BLaER1 treated with 17β-estradiol and CSF1 and Interleukin-3, amounts not matched to agents 10 nM and 100 nM (cell line): Measurements from ENCODE around the gene ZNF717.
"Not testable (repeated sequence)": the region's sequence is repeated elsewhere in the genome, so short reads cannot be mapped to it uniquely, and the experiment has no call there.

Source experiments
- H3K27ac ChIP-seq, 11 experiments: shearing (Covaris generic); formaldehyde crosslinking; 2 replicates each; pipeline ENCODE4 v1.8.1; 2022
- H3K27me3 ChIP-seq, 11 experiments: shearing (Covaris generic); formaldehyde crosslinking; 2 replicates each; pipeline ENCODE4 v1.8.1; 2022
- H3K36me3 ChIP-seq, 11 experiments: shearing (Covaris generic); formaldehyde crosslinking; 2 replicates each; pipeline ENCODE4 v1.8.1; 2022
- H3K4me1 ChIP-seq, 10 experiments: shearing (Covaris generic); formaldehyde crosslinking; 2 replicates each; pipeline ENCODE4 v1.8.1; 2022
- H3K4me2 ChIP-seq, 11 experiments: shearing (Covaris generic); formaldehyde crosslinking; 2 replicates each; pipeline ENCODE4 v1.8.1; 2022
- H3K4me3 ChIP-seq, 10 experiments: shearing (Covaris generic); formaldehyde crosslinking; 2 replicates each; pipeline ENCODE4 v1.8.1; 2022
- H3K9ac ChIP-seq, 11 experiments: shearing (Covaris generic); formaldehyde crosslinking; 2 replicates each; pipeline ENCODE4 v1.8.1; 2022
- H3K9me3 ChIP-seq, 11 experiments: shearing (Covaris generic); formaldehyde crosslinking; replicated peaks in 1 of 11; 2 replicates each; pipeline ENCODE4 v1.8.1; 2022
- H4K20me1 ChIP-seq, 11 experiments: shearing (Covaris generic); formaldehyde crosslinking; 2 replicates each; pipeline ENCODE4 v1.8.1; 2022
- Cebpa-rat ChIP-seq, 11 experiments: shearing (Covaris generic); IDR thresholded peaks; 2 replicates each; pipeline ENCODE4 v1.8.1; 2022

The ZNF717 gene

DNA sequence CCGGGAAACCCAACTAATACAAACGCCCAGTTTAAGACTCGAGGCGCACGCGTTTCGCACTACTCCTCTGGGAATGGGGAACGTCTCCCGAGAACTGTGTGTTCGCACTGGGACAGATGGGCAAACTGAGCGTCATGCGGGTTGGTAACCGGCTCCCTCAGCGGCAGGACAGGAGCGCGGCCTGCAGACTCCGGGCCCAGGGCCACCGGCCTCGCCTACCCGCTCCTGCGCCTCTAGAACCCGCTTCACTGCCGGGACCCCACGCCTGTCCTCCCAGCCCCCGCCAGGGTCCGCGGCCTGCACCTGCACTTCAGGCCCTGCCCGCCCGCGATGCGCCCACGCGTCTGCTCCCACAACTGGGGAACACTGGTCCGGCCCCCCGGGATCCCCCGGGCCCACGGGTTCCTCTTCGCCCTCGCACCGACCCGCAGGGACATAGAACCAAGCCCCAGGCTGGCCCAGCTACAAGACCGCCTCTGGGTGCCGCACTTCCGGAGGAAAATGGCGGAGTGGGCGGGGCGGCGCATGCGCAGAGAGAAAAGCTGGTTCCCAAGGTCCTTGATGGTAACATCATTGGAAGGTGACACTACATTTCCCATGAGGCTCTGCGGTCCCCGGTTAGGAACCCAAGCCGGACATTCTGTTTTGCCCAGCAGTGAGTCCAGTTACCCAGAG lies at the start of gene ZNF717:
Gene ZNF717, minus strand, starts transcription at position 469 of the 675 bp plus-strand sequence. CDS start 2,187 bp downstream, outside the sequence.
- H3K4me3 ChIP-seq: peak within 1 kb of the TSS; percentile 45 to 67 (median 56)

DNA sequence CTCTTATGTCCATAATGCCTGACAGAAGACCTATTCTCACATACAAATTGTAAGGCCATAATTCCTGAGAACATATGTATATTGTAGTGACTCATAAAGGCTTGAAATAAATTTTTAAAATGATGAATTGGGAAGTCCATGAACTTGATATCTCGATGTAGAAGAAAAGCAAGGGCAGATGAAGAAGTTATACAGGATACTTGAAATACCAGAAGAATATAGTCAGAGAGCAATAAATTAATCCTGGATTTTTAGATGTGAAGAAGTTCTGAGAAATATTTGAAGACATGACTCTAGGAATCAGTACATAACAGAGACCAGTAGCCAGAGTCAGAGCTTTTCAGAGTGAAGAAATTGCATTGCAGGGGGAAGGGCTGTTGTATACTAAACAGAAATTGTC lies 45.7 kb upstream of the ZNF717 start:
- H3K36me3 ChIP-seq, H4K20me1 ChIP-seq, H3K4me2 ChIP-seq, H3K9ac ChIP-seq, H3K27ac ChIP-seq, H3K27me3 ChIP-seq, H3K4me3 ChIP-seq, H3K4me1 ChIP-seq, H3K9me3 ChIP-seq: not testable (repeated sequence)

More for the DNA sequence above, at the start of gene ZNF717:
- H3K27ac ChIP-seq: peak within 1 kb of the TSS in 10 of 11 experiments; percentile 32 to 66 (median 57); a peak in 16 of 22 replicates
- H3K9me3 ChIP-seq: peaks cover 21 to 55% (median 36%) of the 10 kb centered on the region in 11 experiments
- not testable (repeated sequence) for H3K4me1 ChIP-seq, H3K27me3 ChIP-seq, H4K20me1 ChIP-seq, H3K36me3 ChIP-seq
- H3K4me2 ChIP-seq: peak within 1 kb of the TSS in 10 of 11 experiments; percentile 7 to 37 (median 20); a peak in 6 of 22 replicates
- H3K9ac ChIP-seq: peak within 1 kb of the TSS in 10 of 11 experiments; percentile 37 to 70 (median 58); a peak in 17 of 22 replicates

DNA sequence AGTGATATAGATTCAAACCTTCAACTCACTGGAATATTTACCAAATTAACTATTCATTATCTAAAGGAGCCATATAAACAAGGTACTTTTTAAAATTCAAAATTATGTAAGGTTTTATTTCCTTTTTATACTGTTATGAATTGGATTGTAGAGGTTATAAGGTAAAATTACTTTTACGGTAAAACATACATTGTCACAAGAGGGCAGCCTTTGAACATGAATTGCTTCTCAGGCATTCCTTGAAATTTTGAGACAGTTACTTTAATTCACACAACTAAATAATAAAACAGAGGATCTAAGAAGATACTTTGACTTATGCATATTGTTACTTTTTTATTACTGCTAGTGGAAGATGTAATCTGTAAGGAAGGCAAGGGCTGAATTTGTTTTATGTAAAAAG lies 32.7 kb upstream of the ZNF717 start:
- not testable (repeated sequence) for H3K27me3 ChIP-seq, H3K4me3 ChIP-seq, H3K27ac ChIP-seq, H4K20me1 ChIP-seq, H3K4me1 ChIP-seq, H3K9ac ChIP-seq, H3K9me3 ChIP-seq, H3K4me2 ChIP-seq, H3K36me3 ChIP-seq

DNA sequence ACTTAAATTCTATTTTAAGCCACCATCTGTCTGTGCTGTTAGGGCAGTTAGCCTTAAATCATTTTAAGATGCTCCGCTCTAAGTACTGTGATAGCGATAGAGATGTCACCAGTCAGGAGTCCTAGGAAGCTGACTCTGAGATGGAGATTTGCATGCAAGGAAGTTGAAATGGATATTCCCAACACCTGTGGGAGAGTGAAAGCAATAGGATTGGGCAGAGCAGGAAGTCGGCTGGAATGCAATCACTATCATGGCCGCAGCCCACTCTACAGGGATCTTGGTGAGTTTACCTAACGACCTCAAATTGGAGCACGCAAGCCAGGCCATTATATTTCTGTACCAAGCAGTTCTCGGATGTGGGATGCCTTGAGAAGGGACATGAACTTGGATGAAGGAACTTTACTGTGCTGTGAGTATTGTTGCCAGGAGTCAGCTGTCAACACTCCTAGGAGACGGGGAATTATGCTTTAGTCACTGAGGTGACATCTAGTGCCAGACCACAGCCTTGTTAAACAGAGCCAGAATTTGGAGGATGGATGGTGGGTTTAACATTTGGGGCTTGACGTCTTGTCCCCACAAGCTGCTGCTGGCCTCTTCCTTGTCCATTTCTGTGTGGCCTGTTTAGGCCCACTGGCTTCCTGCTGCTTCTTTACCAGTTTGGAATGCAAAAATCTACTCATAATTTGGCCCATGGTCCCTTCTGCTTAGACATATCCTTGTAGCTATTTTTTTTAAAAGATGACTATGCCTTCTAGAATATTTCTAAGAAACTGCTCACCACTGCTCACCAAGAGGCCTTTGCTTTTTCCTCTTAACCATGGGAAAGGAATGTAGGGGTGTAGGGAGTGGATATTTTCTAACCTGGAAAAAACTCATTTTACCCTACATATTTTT lies 31.2 kb upstream of the ZNF717 start:
- H3K27me3 ChIP-seq, H3K36me3 ChIP-seq, H3K4me1 ChIP-seq, H3K9me3 ChIP-seq, H4K20me1 ChIP-seq, H3K4me2 ChIP-seq, H3K27ac ChIP-seq, H3K4me3 ChIP-seq, H3K9ac ChIP-seq: not testable (repeated sequence)

DNA sequence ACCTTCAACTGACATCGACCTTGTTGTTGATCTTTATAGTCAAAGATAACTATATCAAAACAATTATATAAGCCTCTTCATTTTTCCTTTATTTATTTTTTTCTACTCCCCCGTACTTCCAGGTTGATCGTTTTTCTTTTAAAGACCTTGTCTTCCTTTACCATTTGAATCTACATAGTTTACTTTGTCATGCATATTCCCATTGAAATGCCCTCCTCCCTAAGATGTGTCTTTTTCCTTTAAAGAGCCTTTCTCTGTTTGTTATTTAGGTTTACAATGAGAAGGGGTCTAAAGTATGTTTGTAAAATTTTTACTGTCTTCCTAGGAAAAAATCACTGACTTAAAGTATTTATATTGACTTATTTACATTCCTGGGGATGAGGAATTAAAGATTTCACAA lies 29.4 kb upstream of the ZNF717 start:
- peaks cover 0 to 7% (median 0%) of the 10 kb centered on the region in 11 experiments; a peak in 5 of 22 replicates for H3K9me3 ChIP-seq
- no peak overlapping the region for H3K4me2 ChIP-seq
- no peak overlapping the region for H3K27ac ChIP-seq
- H3K27me3 ChIP-seq: no peaks in the 10 kb centered on the region
- no peak overlapping the region for H3K4me3 ChIP-seq
- TF ChIP-seq Cebpa-rat (IDR thresholded peaks at IDR 0.05): no peak
- no peaks in the 10 kb centered on the region for H3K36me3 ChIP-seq
- H4K20me1 ChIP-seq: no peaks in the 10 kb centered on the region
- H3K9ac ChIP-seq: no peak overlapping the region
- H3K4me1 ChIP-seq: peaks cover 0 to 4% (median 0%) of the 10 kb centered on the region in 10 experiments; a peak in 1 of 20 replicates

DNA sequence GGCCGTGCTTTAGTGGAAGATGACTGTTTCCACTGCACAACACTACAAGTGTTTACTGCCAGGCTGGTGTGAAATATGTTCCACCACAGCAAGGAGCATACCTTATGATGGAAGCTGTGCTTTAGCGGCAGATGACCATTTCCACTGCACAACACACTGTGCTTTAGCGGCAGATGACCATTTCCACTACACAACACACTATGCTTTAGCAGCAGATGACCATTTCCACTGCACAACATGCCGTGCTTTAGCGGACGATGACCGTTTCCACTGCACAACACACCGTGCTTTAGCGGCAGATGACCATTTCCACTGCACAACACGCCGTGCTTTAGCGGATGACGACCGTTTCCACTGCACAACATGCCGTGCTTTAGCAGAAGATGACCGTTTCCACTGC lies 2.8 kb downstream of the ZNF717 start:
- Histone ChIP-seq H4K20me1 (no peaks in the 10 kb centered on the region), H3K9ac (no peak overlapping the region), H3K9me3 (peaks cover 34 to 71% (median 43%) of the 10 kb centered on the region in 11 experiments), H3K4me2 (no peak overlapping the region), H3K4me1 (no peaks in the 10 kb centered on the region), H3K36me3 (peaks cover 0 to 10% (median 0%) of the 10 kb centered on the region in 11 experiments; a peak in 3 of 22 replicates), H3K27me3 (no peaks in the 10 kb centered on the region), H3K27ac (no peak overlapping the region), H3K4me3 (no peak overlapping the region)
- TF ChIP-seq Cebpa-rat (IDR thresholded peaks at IDR 0.05): no peak

DNA sequence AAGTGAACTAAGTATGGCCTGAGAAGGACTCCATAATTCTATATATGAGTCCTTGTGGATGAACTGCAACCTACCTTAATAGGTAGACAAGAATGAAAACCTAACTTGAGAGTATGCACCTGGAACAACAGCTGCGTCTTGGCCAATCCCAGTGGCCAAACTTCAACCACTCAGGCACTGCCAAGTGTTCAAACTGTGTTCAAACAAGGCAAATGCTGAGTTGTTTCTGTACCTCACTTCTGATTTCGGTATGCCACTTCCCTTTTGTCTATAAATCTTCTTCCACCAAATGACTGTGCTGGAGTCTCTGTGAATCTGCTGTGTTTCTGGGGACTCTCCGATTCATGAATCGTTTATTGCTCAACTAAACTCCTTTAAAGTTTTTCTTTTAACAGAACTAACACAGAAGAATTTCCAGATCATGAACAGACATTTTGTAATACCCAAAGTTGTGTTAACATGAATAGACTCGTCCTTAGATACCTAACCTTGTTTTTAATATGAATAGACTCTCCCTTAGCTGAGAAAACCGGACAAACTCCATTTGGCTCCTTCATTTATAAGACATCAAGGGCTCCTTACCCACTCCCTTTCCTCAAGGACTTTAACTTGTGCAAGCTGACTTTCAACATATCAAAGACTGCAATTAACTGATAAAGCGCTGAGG lies 4.1 kb downstream of the ZNF717 start:
- no peak overlapping the region for H3K4me3 ChIP-seq
- TF ChIP-seq Cebpa-rat (IDR thresholded peaks at IDR 0.05): no peak
- peaks cover 0 to 15% (median 0%) of the 10 kb centered on the region in 11 experiments; a peak in 3 of 22 replicates for H3K36me3 ChIP-seq
- no peak overlapping the region for H3K27ac ChIP-seq
- peaks cover 39 to 72% (median 52%) of the 10 kb centered on the region in 11 experiments for H3K9me3 ChIP-seq
- no peak overlapping the region for H3K4me2 ChIP-seq
- no peak overlapping the region for H3K9ac ChIP-seq
- H4K20me1 ChIP-seq: no peaks in the 10 kb centered on the region
- H3K27me3 ChIP-seq: no peaks in the 10 kb centered on the region
- H3K4me1 ChIP-seq: no peaks in the 10 kb centered on the region

DNA sequence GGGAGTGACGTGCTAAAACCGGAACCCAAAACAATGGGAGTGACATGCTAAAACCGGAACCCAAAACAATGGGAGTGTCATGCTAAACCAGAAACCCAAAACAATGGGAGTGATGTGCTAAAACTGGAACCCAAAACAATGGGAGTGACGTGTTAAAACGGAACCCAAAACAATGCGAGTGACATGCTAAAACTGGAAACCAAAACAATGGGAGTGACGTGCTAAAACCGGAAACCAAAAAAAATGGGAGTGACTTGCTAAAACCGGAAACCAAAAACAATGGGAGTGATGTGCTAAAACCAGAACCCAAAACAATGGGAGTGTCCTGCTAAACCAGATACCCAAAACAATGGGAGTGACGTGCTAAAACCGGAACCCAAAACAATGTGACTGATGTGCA lies 7.6 kb downstream of the ZNF717 start:
- H3K27me3 ChIP-seq, H3K9ac ChIP-seq, H3K4me1 ChIP-seq, H3K27ac ChIP-seq, H3K4me3 ChIP-seq, H3K4me2 ChIP-seq, H4K20me1 ChIP-seq: not testable (repeated sequence)
- peaks cover 32 to 66% (median 44%) of the 10 kb centered on the region in 11 experiments; a peak in 21 of 22 replicates for H3K9me3 ChIP-seq
- peaks cover 0 to 15% (median 0%) of the 10 kb centered on the region in 11 experiments; a peak in 4 of 22 replicates for H3K36me3 ChIP-seq

DNA sequence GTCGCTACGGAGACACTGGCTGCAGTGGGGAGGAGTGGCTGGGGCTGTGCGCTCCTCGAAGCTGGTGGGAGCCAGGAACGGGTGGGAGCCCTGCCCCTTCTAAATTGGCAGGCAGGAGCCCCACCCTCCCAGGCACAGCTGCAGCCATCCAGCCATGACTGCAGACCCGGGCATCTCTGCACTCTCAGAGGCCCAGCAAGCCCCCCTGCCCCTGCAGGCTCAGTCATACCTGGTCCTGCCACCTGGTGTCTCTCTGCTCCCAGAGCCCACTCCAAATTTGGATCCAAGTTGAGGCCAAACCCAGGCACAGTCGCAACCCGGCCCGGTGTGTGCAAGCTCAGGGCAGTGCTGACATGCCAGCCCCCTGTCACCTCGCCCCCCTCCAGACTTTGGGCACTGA lies 13.7 kb downstream of the ZNF717 start:
- H3K27me3 ChIP-seq, H3K4me3 ChIP-seq, H3K4me2 ChIP-seq: not testable (repeated sequence)

More for the DNA sequence above, 13.7 kb downstream of the ZNF717 start:
- Histone ChIP-seq H3K36me3 (peaks cover 0 to 13% (median 5%) of the 10 kb centered on the region in 11 experiments; a peak in 7 of 22 replicates), H3K9me3 (peaks cover 32 to 60% (median 46%) of the 10 kb centered on the region in 11 experiments)
- H3K27ac ChIP-seq, H3K4me1 ChIP-seq, H3K9ac ChIP-seq, H4K20me1 ChIP-seq: not testable (repeated sequence)
